ENCODE measurements around the gene STK25. TPM values are rescaled to one million over a fixed set of nuclear protein-coding genes. Genes with fewer than 3 reads are reported as not detected.
"Not testable (repeated sequence)": the region's sequence is repeated elsewhere in the genome, so short reads cannot be mapped to it uniquely, and the experiment has no call there.

Gene STK25
- polyA plus RNA-seq, 1 donor from 2014 or later, result 580 TPM

- H3K4me2 ChIP-seq (ENCODE audit: low read length), result no peak overlapping the region
- no peaks in the 10 kb centered on the region for H4K20me1 ChIP-seq (ENCODE audit: insufficient read depth)
- no peaks in the 10 kb centered on the region for H3K27me3 ChIP-seq (ENCODE audit: insufficient read depth, low read depth, low read length)
- H3K4me3 ChIP-seq (ENCODE audit: low read length), result no peak overlapping the region
- no peak overlapping the region for H2AFZ ChIP-seq (ENCODE audit: low read depth, low read length)
- H3K9ac ChIP-seq (ENCODE audit: low read length), result no peak overlapping the region
- no peaks in the 10 kb centered on the region for H3K79me2 ChIP-seq (replicated peaks; ENCODE audit: insufficient read depth, low read length)
- no peaks in the 10 kb centered on the region for H3K9me2 ChIP-seq (ENCODE audit: insufficient read depth, low read length)
- no peaks in the 10 kb centered on the region for H3K36me3 ChIP-seq (ENCODE audit: insufficient read depth, low read length)
- no peaks in the 10 kb centered on the region for H3K9me3 ChIP-seq (ENCODE audit: low read length)
- no peaks in the 10 kb centered on the region for H3F3A ChIP-seq (ENCODE audit: insufficient read depth, low read length, poor library complexity, severe bottlenecking)
- no peak for TF ChIP-seq TAF1 (IDR thresholded peaks at IDR 0.05; ENCODE audit: low read depth)
- TF ChIP-seq EZH2 (IDR thresholded peaks at IDR 0.05; ENCODE audit: borderline replicate concordance, insufficient read depth, low read length, poor library complexity, severe bottlenecking), result no peak
- TF ChIP-seq POLR2AphosphoS5 (IDR thresholded peaks at IDR 0.05), result no peak
- no peak for TF ChIP-seq SMC3 (conservative IDR thresholded peaks at IDR 0.05; ENCODE audit: poor library complexity)
- TF ChIP-seq REST (IDR thresholded peaks at IDR 0.05; ENCODE audit: borderline replicate concordance), result no peak
- TF ChIP-seq RAD21 (conservative IDR thresholded peaks at IDR 0.05), result no peak
- TF ChIP-seq EP300 (conservative IDR thresholded peaks at IDR 0.05; ENCODE audit: poor library complexity, severe bottlenecking), result no peak
- no peak for TF ChIP-seq CTCF (IDR thresholded peaks at IDR 0.05; ENCODE audit: poor library complexity, severe bottlenecking)
- TF ChIP-seq MXI1 (conservative IDR thresholded peaks at IDR 0.05; ENCODE audit: poor library complexity, severe bottlenecking), result no peak
- H3K27ac ChIP-seq (ENCODE audit: low read length), result no peak overlapping the region
These were observed 56.4 kb downstream of the STK25 start for GRCh38 chr2:241451840-241452506.

- H3F3A ChIP-seq (ENCODE audit: insufficient read depth, low read length, poor library complexity, severe bottlenecking); H3K27ac ChIP-seq (ENCODE audit: low read length); H3K4me3 ChIP-seq (ENCODE audit: low read length); H3K9me3 ChIP-seq (ENCODE audit: low read length); H2AFZ ChIP-seq (ENCODE audit: low read depth, low read length); H3K4me2 ChIP-seq (ENCODE audit: low read length); H3K9me2 ChIP-seq (ENCODE audit: insufficient read depth, low read length); H4K20me1 ChIP-seq (ENCODE audit: insufficient read depth); H3K79me2 ChIP-seq (replicated peaks; ENCODE audit: insufficient read depth, low read length); H3K27me3 ChIP-seq (ENCODE audit: insufficient read depth, low read depth, low read length); H3K9ac ChIP-seq (ENCODE audit: low read length); H3K36me3 ChIP-seq (ENCODE audit: insufficient read depth, low read length): not testable (repeated sequence)
These were observed 58.3 kb downstream of the STK25 start for GRCh38 chr2:241450092-241450491.
